NT2/D1 (cell line): ENCODE data around the gene RNF157.

Experiments used
- YY1 ChIP-seq: IDR thresholded peaks from 2 replicates; pipeline ENCODE4 v1.6.1; 2011; ENCODE audit not compliant: insufficient read length, insufficient read depth
- ZNF274 ChIP-seq: IDR thresholded peaks from 2 replicates; pipeline ENCODE4 v1.6.1; 2011; ENCODE audit warnings: mild to moderate bottlenecking, low read depth, low read length

DNA sequence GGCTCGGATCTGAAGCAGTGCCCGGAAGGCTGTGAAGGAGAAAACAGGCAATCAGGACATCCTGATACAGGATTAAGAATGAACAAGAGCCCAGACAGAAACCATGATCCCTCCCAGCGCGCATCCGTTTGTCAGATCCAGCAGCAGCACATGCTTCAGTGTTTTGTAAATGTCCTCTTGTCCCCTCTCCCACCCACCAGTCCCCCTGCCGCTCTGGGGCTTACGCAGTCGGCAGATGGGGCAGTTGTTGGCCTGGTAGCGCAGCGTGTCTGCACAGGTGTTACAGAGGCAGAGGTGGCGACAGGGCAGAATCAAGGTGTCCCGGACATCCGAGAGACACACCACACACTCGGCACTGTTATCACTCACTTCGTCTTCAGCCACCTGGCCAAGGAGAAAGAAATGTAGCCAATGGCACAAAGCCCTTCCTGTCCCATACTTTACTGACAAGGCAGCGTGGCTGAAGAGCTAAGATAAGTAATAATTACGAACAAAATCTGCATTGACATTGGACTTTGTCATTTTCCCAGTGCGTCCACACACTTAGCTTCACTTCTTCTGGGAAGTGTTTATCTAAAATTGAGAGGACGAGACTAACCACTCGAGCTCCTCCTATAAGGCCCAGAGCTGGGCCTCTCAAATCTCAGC is 78.5 kb downstream of the RNF157 start:
- TF ChIP-seq ZNF274 (no peak), YY1 (no peak)
